H9 (cell line): ENCODE measurements around the gene MECR. TPM values are rescaled to one million over a fixed set of nuclear protein-coding genes. Genes with fewer than 3 reads are reported as not detected.

ENCODE experiments used
- DNase-seq: peaks from one replicate; pipeline ENCODE4 v3.0.0-alpha.2; 2017
- H2AFZ ChIP-seq: one replicate; pipeline ENCODE4 v1.6.1; 2013; ENCODE audit warnings: mild to moderate bottlenecking, low read length, control low read depth, moderate library complexity
- H2AK5ac ChIP-seq: 2 replicates; pipeline ENCODE4 v1.6.1; 2013; ENCODE audit warnings: low read length, control low read depth, mixed read lengths; ENCODE audit not compliant: insufficient read length
- H2BK120ac ChIP-seq: one replicate; pipeline ENCODE4 v1.6.1; 2013; ENCODE audit warnings: low read depth, mild to moderate bottlenecking, low read length, control low read depth, inconsistent platforms; ENCODE audit not compliant: poor library complexity, severe bottlenecking
- H2BK12ac ChIP-seq: 2 replicates; pipeline ENCODE4 v1.6.1; 2013; ENCODE audit warnings: low read length, control low read depth, mixed read lengths, low read depth; ENCODE audit not compliant: insufficient read length
- H2BK15ac ChIP-seq: 2 replicates; pipeline ENCODE4 v1.6.1; 2013; ENCODE audit warnings: low read depth, low read length, control low read depth
- H2BK20ac ChIP-seq: one replicate; pipeline ENCODE4 v1.6.1; 2013; ENCODE audit warnings: low read depth, mild to moderate bottlenecking, low read length, control low read depth, inconsistent platforms; ENCODE audit not compliant: poor library complexity, severe bottlenecking
- H2BK5ac ChIP-seq: 2 replicates; pipeline ENCODE4 v1.6.1; 2013; ENCODE audit warnings: low read length, control low read depth, mixed read lengths; ENCODE audit not compliant: insufficient read length
- H3K14ac ChIP-seq: 2 replicates; pipeline ENCODE4 v1.6.1; 2013; ENCODE audit warnings: low read length, control low read depth; ENCODE audit not compliant: insufficient read depth
- H3K18ac ChIP-seq: 2 replicates; pipeline ENCODE4 v1.6.1; 2013; ENCODE audit warnings: low read depth, mild to moderate bottlenecking, mixed read lengths, low read length, control low read depth; ENCODE audit not compliant: insufficient read length
- H3K23ac ChIP-seq: 2 replicates; pipeline ENCODE4 v1.6.1; 2013; ENCODE audit warnings: low read length, control low read depth, mixed read lengths, low read depth; ENCODE audit not compliant: insufficient read length
- H3K23me2 ChIP-seq: 2 replicates; pipeline ENCODE4 v1.6.1; 2013; ENCODE audit warnings: low read depth, mild to moderate bottlenecking, mixed read lengths, low read length, control low read depth; ENCODE audit not compliant: insufficient read length, poor library complexity, severe bottlenecking
- H3K27ac ChIP-seq: 2 replicates; pipeline ENCODE4 v1.5.1; 2013; ENCODE audit warnings: low read length, control low read depth, mixed read lengths, low read depth; ENCODE audit not compliant: insufficient read length
- H3K27me3 ChIP-seq: 2 replicates; pipeline ENCODE4 v1.6.1; 2013; ENCODE audit warnings: low read length, control low read depth, inconsistent platforms; ENCODE audit not compliant: insufficient read depth
- H3K4ac ChIP-seq: 2 replicates; pipeline ENCODE4 v1.6.1; 2013; ENCODE audit warnings: low read depth, mild to moderate bottlenecking, control low read depth, inconsistent platforms, low read length, moderate library complexity
- H3K4me1 ChIP-seq: 2 replicates; pipeline ENCODE4 v1.6.1; 2013; ENCODE audit warnings: low read length, control low read depth, inconsistent platforms; ENCODE audit not compliant: insufficient read depth
- H3K4me2 ChIP-seq: 2 replicates; pipeline ENCODE4 v1.6.1; 2013; ENCODE audit warnings: low read length, control low read depth, mixed read lengths; ENCODE audit not compliant: insufficient read length, insufficient read depth
- H3K56ac ChIP-seq: 2 replicates; pipeline ENCODE4 v1.6.1; 2013; ENCODE audit warnings: low read depth, mild to moderate bottlenecking, mixed read lengths, low read length, control low read depth; ENCODE audit not compliant: insufficient read length
- H3K79me1 ChIP-seq: 2 replicates; pipeline ENCODE4 v1.6.1; 2013; ENCODE audit warnings: low read depth, mild to moderate bottlenecking, moderate library complexity, low read length, control low read depth, inconsistent platforms; ENCODE audit not compliant: insufficient read depth, poor library complexity, severe bottlenecking
- H3K79me2 ChIP-seq: 2 replicates; pipeline ENCODE4 v1.6.1; 2013; ENCODE audit warnings: low read length, control low read depth, inconsistent platforms; ENCODE audit not compliant: insufficient read depth
- H3K9ac ChIP-seq: 2 replicates; pipeline ENCODE4 v1.6.1; 2013; ENCODE audit warnings: low read length, control low read depth, mixed read lengths; ENCODE audit not compliant: insufficient read length; ENCODE audit errors: extremely low read depth
- H3K9me3 ChIP-seq: one replicate; pipeline ENCODE4 v1.6.1; 2013; ENCODE audit warnings: low read depth, low read length, inconsistent platforms; ENCODE audit not compliant: control insufficient read depth
- H3T11ph ChIP-seq: one replicate; pipeline ENCODE4 v1.6.1; 2013; ENCODE audit warnings: mild to moderate bottlenecking, low read length, control low read depth, inconsistent platforms
- H4K20me1 ChIP-seq: one replicate; pipeline ENCODE4 v1.6.1; 2013; ENCODE audit not compliant: control insufficient read depth, insufficient read length, insufficient read depth
- H4K5ac ChIP-seq: 2 replicates; pipeline ENCODE4 v1.6.1; 2013; ENCODE audit warnings: low read depth, mild to moderate bottlenecking, mixed read lengths, low read length, control low read depth; ENCODE audit not compliant: insufficient read length
- H4K8ac ChIP-seq: replicated peaks from 2 replicates; pipeline ENCODE4 v1.6.1; 2013; ENCODE audit warnings: low read length, control low read depth, mixed read lengths, low read depth; ENCODE audit not compliant: insufficient read length
- H4K91ac ChIP-seq: 2 replicates; pipeline ENCODE4 v1.6.1; 2013; ENCODE audit warnings: low read depth, mild to moderate bottlenecking, moderate library complexity, mixed read lengths, low read length, control low read depth; ENCODE audit not compliant: insufficient read length
- H3K27ac Mint-ChIP-seq, 3 experiments: 2 replicates in 2 of 3; 3 replicates in 1 of 3; pipeline ENCODE4 v1.8.0; 2020 to 2021; ENCODE audit warnings: mixed read lengths in 3 of 3, mild to moderate bottlenecking in 1 of 3, moderate library complexity in 1 of 3
- H3K27me3 Mint-ChIP-seq: 2 replicates; pipeline ENCODE4 v1.8.0; 2021; ENCODE audit warnings: low read depth, mild to moderate bottlenecking, moderate library complexity, mixed read lengths
- H3K36me3 Mint-ChIP-seq, 3 experiments: 2 replicates in 2 of 3; 3 replicates in 1 of 3; pipeline ENCODE4 v1.8.0; 2020 to 2021; ENCODE audit warnings: low read depth in 3 of 3, mixed read lengths in 3 of 3; ENCODE audit not compliant: insufficient read depth in 1 of 3
- H3K4me1 Mint-ChIP-seq, 2 experiments: 2 replicates each; pipeline ENCODE4 v1.8.0; 2020; ENCODE audit warnings: mixed read lengths in 2 of 2
- H3K4me3 Mint-ChIP-seq, 2 experiments: 2 replicates in 1 of 2; 3 replicates in 1 of 2; pipeline ENCODE4 v1.8.0; 2020 to 2021; ENCODE audit warnings: mild to moderate bottlenecking in 2 of 2, mixed read lengths in 2 of 2, moderate library complexity in 1 of 2
- H3K9me3 Mint-ChIP-seq, 2 experiments: 2 replicates in 1 of 2; 3 replicates in 1 of 2; pipeline ENCODE4 v1.8.0; 2020; ENCODE audit warnings: mild to moderate bottlenecking in 2 of 2, mixed read lengths in 2 of 2, moderate library complexity in 1 of 2
- CTCF ChIP-seq: fragments of 200-600 bp; sonication (generic); conservative IDR thresholded peaks from 3 replicates; pipeline ENCODE4 v1.8.0; 2021; ENCODE audit warnings: antibody characterized with exemption, mild to moderate bottlenecking
- WGBS: extraction: QIAGEN DNeasy Blood & Tissue Kit; methylation state at CpG from one replicate; pipeline ENCODE4 v1.1.7; 2013; ENCODE audit warnings: missing lambda C conversion rate, low lambda C conversion rate, mixed read lengths; ENCODE audit not compliant: insufficient read length; ENCODE audit errors: extremely low coverage; 5-methylcytosine and 5-hydroxymethylcytosine counted together
- total RNA-seq: library from RNA; stranded (reverse); gene quantifications from 2 replicates; pipeline ENCODE4 v1.2.1, GENCODE V29; 2021

The MECR gene
- total RNA-seq, 1 experiment from 2014 or later, result 30.9 TPM

- H3K27ac Mint-ChIP-seq, result no peak overlapping the region; a peak in 1 of 7 replicates
- H3K79me2 ChIP-seq, result peaks cover 2% of the 10 kb centered on the region; the same call in 1 of the 2 replicates
Observed at GRCh38 chr1:29254346-29254745, 23.6 kb upstream of the MECR start.

More at GRCh38 chr1:29254346-29254745, 23.6 kb upstream of the MECR start:
- no peak overlapping the region for H2BK15ac ChIP-seq
- no peak overlapping the region for H3K4me2 ChIP-seq
- Mint-ChIP-seq H3K4me3 (no peak overlapping the region), H3K9me3 (no peaks in the 10 kb centered on the region; a peak in 1 of 5 replicates), H3K4me1 (peaks cover 64 to 70% of the 10 kb centered on the region in 2 experiments), H3K36me3 (peaks cover 0 to 5% (median 0%) of the 10 kb centered on the region in 3 experiments; a peak in 1 of 7 replicates), H3K27me3 (peaks cover 22% of the 10 kb centered on the region)
- peaks cover 22% of the 10 kb centered on the region; the same call in 1 of the 2 replicates for H3K4me1 ChIP-seq
- WGBS, result no CpG with 5 or more reads among the region's 7 CpGs
- peaks cover 2% of the 10 kb centered on the region for H3K23me2 ChIP-seq
- H3K27me3 ChIP-seq, result peaks cover 7% of the 10 kb centered on the region; the same call in 1 of the 2 replicates
- no peaks in the 10 kb centered on the region for H4K20me1 ChIP-seq
- no peaks in the 10 kb centered on the region for H3K79me1 ChIP-seq
- no peak overlapping the region for H4K5ac ChIP-seq
- no peak overlapping the region for H3K4ac ChIP-seq
- no peak overlapping the region for H4K8ac ChIP-seq
- H2BK5ac ChIP-seq, result no peak overlapping the region
- H3K9me3 ChIP-seq, result no peaks in the 10 kb centered on the region
- no peak overlapping the region for H2AFZ ChIP-seq
- no peak overlapping the region for H3K14ac ChIP-seq
- H4K91ac ChIP-seq, result no peak overlapping the region
- H3K56ac ChIP-seq, result no peak overlapping the region
- H3K23ac ChIP-seq, result no peak overlapping the region
- TF ChIP-seq CTCF, result no peak
- no peak overlapping the region for H3K27ac ChIP-seq
- no peak for DNase-seq
- H2AK5ac ChIP-seq, result no peak overlapping the region
- no peak overlapping the region for H2BK20ac ChIP-seq
- no peak overlapping the region for H2BK12ac ChIP-seq
- no peak overlapping the region for H3T11ph ChIP-seq
- no peak overlapping the region for H3K18ac ChIP-seq
- no peak overlapping the region for H3K9ac ChIP-seq
- H2BK120ac ChIP-seq, result no peak overlapping the region
